ENCODE results near the gene ZNF593. TPM values are rescaled to one million over a fixed set of nuclear protein-coding genes. Genes with fewer than 3 reads are reported as not detected.

The ZNF593 gene
- total RNA-seq, 4 donors from 2014 or later, result 18.7 to 27.2 (median 26.9) TPM; not detected in 1

- TF ChIP-seq POLR2A (IDR thresholded peaks at IDR 0.05), result no peak
- TF ChIP-seq POLR2AphosphoS5 (IDR thresholded peaks at IDR 0.05), result no peak
- no peak for TF ChIP-seq CTCF (IDR thresholded peaks at IDR 0.05)
- no peak for TF ChIP-seq EP300 (IDR thresholded peaks at IDR 0.05; ENCODE audit: low read depth)
- Histone ChIP-seq H3K27me3 (no peaks in the 10 kb centered on the region), H3K36me3 (no peaks in the 10 kb centered on the region), H3K27ac (no peak overlapping the region), H3K9me3 (no peaks in the 10 kb centered on the region), H3K4me1 (peaks cover 0 to 16% (median 8%) of the 10 kb centered on the region in 4 donors), H3K4me3 (no peak overlapping the region)
- DNase-seq, result no peak
- in situ Hi-C loops (cut with MboI; ENCODE audit: low pct_ligation_motif_present in 1 of 4, low pct_unique_long_range_greater_than_20kb in 1 of 4, low sequenced_read_pairs in 3 of 4), result loop anchor here in 1 of 4 donors (25.0 kb wide), 1 partner anchor 96 kb away; the partner anchor contains the start of gene SLC30A2
- intact Hi-C loops (cut with DNase I; ENCODE audit: low total_unique reads), result no loop called here
- WGBS, 2 donors (ENCODE audit: low coverage in 1 of 2), result 71 to 90% methylated on average over 1 to 2 of the region's 2 CpGs
These were observed 36.9 kb upstream of the ZNF593 start for GRCh38 chr1:26132834-26133167.

GRCh38 chr1:26134466-26134865 lies 35.2 kb upstream of the ZNF593 start:
- H3K9me3 ChIP-seq, result no peaks in the 10 kb centered on the region
- WGBS, 2 donors (ENCODE audit: low coverage in 1 of 2), result 90% methylated on average over 3 of the region's 3 CpGs; no CpG with 5 or more reads in 1 of the 2 donors
- in situ Hi-C loops (cut with MboI; ENCODE audit: low pct_ligation_motif_present in 1 of 4, low pct_unique_long_range_greater_than_20kb in 1 of 4, low sequenced_read_pairs in 3 of 4) (loop anchor here in 1 of 4 donors (25.0 kb wide), 1 partner anchor 97 kb away; the partner anchor contains the start of gene SLC30A2), intact Hi-C loops (cut with DNase I; ENCODE audit: low total_unique reads) (no loop called here)
- H3K4me3 ChIP-seq, result no peak overlapping the region
- no peaks in the 10 kb centered on the region for H3K27me3 ChIP-seq
- TF ChIP-seq EP300 (IDR thresholded peaks at IDR 0.05; ENCODE audit: low read depth) (no peak), CTCF (IDR thresholded peaks at IDR 0.05) (no peak), POLR2AphosphoS5 (IDR thresholded peaks at IDR 0.05) (no peak), POLR2A (IDR thresholded peaks at IDR 0.05) (no peak)
- DNase-seq, result no peak
- H3K4me1 ChIP-seq, result no peaks in the 10 kb centered on the region
- H3K27ac ChIP-seq, result no peak overlapping the region
- H3K36me3 ChIP-seq, result no peaks in the 10 kb centered on the region

- no peaks in the 10 kb centered on the region for H3K4me1 ChIP-seq
- H3K36me3 ChIP-seq, result no peaks in the 10 kb centered on the region
- H3K4me3 ChIP-seq, result no peak overlapping the region
- intact Hi-C loops (cut with DNase I; ENCODE audit: low total_unique reads), result no loop called here
- H3K27ac ChIP-seq, result no peak overlapping the region
- H3K9me3 ChIP-seq, result no peaks in the 10 kb centered on the region
- no peak for DNase-seq
- no peaks in the 10 kb centered on the region for H3K27me3 ChIP-seq
- 65 to 74% methylated on average over 3 of the region's 3 CpGs for WGBS, 2 donors (ENCODE audit: low coverage in 1 of 2)
- in situ Hi-C loops (cut with MboI; ENCODE audit: low pct_ligation_motif_present in 1 of 4, low pct_unique_long_range_greater_than_20kb in 1 of 4, low sequenced_read_pairs in 3 of 4), result loop anchor here in 1 of 4 donors (25.0 kb wide), 1 partner anchor 102 kb away; the partner anchor contains the start of gene SLC30A2
- no peak for TF ChIP-seq CTCF (IDR thresholded peaks at IDR 0.05)
- no peak for TF ChIP-seq POLR2A (IDR thresholded peaks at IDR 0.05)
- TF ChIP-seq EP300 (IDR thresholded peaks at IDR 0.05; ENCODE audit: low read depth), result no peak
- no peak for TF ChIP-seq POLR2AphosphoS5 (IDR thresholded peaks at IDR 0.05)
These were observed 30.6 kb upstream of the ZNF593 start for GRCh38 chr1:26138974-26139558.

- no peak for DNase-seq
- intact Hi-C loops (cut with DNase I; ENCODE audit: low total_unique reads), result loop anchor here (10.0 kb wide), 1 partner anchor 107 kb away; no protein-coding TSS in a partner anchor
- H3K9me3 ChIP-seq, result no peaks in the 10 kb centered on the region
- no peaks in the 10 kb centered on the region for H3K27me3 ChIP-seq
- WGBS, 2 donors (ENCODE audit: low coverage in 1 of 2), result 88 to 89% methylated on average over 3 to 8 of the region's 8 CpGs
- TF ChIP-seq POLR2AphosphoS5 (IDR thresholded peaks at IDR 0.05) (no peak), POLR2A (IDR thresholded peaks at IDR 0.05) (no peak), CTCF (IDR thresholded peaks at IDR 0.05) (no peak), EP300 (IDR thresholded peaks at IDR 0.05; ENCODE audit: low read depth) (no peak)
- H3K27ac ChIP-seq, result no peak overlapping the region
- no peaks in the 10 kb centered on the region for H3K4me1 ChIP-seq
- no peaks in the 10 kb centered on the region for H3K36me3 ChIP-seq
- H3K4me3 ChIP-seq, result no peak overlapping the region
- in situ Hi-C loops (cut with MboI; ENCODE audit: low pct_ligation_motif_present in 1 of 4, low pct_unique_long_range_greater_than_20kb in 1 of 4, low sequenced_read_pairs in 3 of 4), result loop anchor here in 2 of 4 donors (5.0 to 25.0 kb wide), 3 partner anchors 35 to 105 kb away; partner anchors contain the start of gene SLC30A2 (in 2 of the 2)
These were observed 27.5 kb upstream of the ZNF593 start for GRCh38 chr1:26142159-26142558.

Data from transverse colon (tissue), 4 donors.